Transverse colon (tissue), 3 donors: ENCODE results near the gene USP6NL.
"Not testable (repeated sequence)": the region's sequence is repeated elsewhere in the genome, so short reads cannot be mapped to it uniquely, and the experiment has no call there.

ENCODE experiments used
- EP300 ChIP-seq: sonication (generic); formaldehyde crosslinking; IDR thresholded peaks from one replicate; pipeline ENCODE4 v1.6.1; 2017; ENCODE audit warnings: antibody characterized with exemption, low read depth
- POLR2A ChIP-seq: fragments of 450-650 bp; IDR thresholded peaks from one replicate; pipeline ENCODE4 v1.6.1; 2016; ENCODE audit warnings: antibody characterized with exemption, mild to moderate bottlenecking, moderate library complexity
- TF ChIP-seq, protein P1 (sequence below), 5 experiments: fragments of 200-600 bp in 3 of 5; fragments of 450-650 bp in 2 of 5; sonication (generic) in 3 of 5; IDR thresholded peaks; 1 replicate in 2 of 5; 2 replicates in 3 of 5; pipeline ENCODE4 v1.5.1; 2016 to 2017; ENCODE audit warnings: antibody characterized with exemption in 5 of 5, inconsistent platforms in 3 of 5, mild to moderate bottlenecking in 2 of 5, moderate library complexity in 1 of 5

DNA sequence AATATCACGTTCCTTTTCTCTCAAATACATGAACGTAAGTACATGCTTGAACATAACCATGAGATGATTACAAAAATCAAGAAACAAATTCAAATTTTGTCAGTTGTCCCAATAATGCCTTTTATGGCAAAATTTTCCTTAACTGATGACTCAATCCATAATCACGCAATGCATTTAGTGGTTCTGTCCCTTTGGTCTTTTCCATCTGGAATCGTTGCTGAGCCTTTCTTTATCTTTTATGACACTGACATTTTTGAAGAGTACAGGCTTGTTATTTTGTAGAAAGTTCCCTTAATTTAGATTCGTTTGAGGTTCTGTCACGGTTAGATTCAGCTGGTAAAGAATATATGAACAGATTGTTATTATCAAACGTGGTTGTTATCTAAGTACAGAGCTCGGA lies 16.5 kb upstream of the USP6NL start:
- TF ChIP-seq, protein P1, sequence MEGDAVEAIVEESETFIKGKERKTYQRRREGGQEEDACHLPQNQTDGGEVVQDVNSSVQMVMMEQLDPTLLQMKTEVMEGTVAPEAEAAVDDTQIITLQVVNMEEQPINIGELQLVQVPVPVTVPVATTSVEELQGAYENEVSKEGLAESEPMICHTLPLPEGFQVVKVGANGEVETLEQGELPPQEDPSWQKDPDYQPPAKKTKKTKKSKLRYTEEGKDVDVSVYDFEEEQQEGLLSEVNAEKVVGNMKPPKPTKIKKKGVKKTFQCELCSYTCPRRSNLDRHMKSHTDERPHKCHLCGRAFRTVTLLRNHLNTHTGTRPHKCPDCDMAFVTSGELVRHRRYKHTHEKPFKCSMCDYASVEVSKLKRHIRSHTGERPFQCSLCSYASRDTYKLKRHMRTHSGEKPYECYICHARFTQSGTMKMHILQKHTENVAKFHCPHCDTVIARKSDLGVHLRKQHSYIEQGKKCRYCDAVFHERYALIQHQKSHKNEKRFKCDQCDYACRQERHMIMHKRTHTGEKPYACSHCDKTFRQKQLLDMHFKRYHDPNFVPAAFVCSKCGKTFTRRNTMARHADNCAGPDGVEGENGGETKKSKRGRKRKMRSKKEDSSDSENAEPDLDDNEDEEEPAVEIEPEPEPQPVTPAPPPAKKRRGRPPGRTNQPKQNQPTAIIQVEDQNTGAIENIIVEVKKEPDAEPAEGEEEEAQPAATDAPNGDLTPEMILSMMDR (IDR thresholded peaks at IDR 0.05): not testable (repeated sequence)
- TF ChIP-seq POLR2A, EP300: not testable (repeated sequence)
